ENCODE data around the gene ZNF609.

DNA sequence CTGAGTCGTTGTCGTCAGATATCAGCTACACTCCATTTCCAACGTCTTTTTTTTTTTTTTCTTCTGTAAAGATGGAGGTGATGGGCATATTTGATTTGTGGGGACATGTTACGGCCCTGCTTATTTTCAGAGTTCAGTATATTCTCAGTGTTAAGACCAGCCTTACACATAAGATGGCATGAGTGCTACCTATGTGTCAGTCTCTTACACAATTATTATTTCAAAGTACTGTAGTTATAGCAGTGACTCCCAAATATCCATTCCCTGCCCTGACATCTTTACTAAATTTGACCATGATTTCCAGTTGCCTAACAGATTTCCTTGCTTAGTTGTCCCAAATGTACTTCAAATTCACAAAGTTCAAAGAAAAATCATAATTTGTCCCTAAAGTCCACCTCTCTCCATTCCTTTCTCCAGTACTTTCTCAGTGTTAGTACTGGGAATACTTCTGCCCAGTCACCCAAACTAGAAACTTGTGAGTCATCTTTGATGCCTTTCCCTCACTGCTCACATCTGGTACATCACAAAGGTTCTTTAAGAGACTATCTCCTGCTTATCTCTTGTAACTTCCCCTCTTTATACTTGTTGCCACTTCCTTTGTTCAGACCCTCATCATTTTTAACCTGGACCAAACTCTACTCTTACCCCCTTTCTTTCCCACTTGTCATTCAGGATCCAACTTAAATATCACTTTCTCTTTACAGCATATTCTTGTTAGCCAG lies 67.0 kb downstream of the ZNF609 start:
- no peak for TF ChIP-seq FOXP2 (optimal IDR thresholded peaks at IDR 0.05; ENCODE audit: control extremely low read depth, extremely low read length, insufficient read depth)
- no peak for TF ChIP-seq POLR2AphosphoS5 (IDR thresholded peaks at IDR 0.05; ENCODE audit: borderline replicate concordance, low read depth, low read length)

Measured in SK-N-MC (cell line).